Stimulated activated CD4-positive, alpha-beta T cell treated with anti-CD3 and anti-CD28 coated beads, Interleukin-1b, Interleukin-23, amount 100 ng/mL, for 24 hours (primary cell): ENCODE results near the gene SMAP1.
A peak's percentile ranks its signal among the peaks of the same experiment; 100 is the strongest.

Source experiments
- DNase-seq, 4 experiments: peaks; one replicate each; pipeline ENCODE4 v3.0.0-alpha.2; 2020; ENCODE audit warnings: low read depth in 4 of 4, low spot score in 1 of 4

SMAP1 gene

DNA sequence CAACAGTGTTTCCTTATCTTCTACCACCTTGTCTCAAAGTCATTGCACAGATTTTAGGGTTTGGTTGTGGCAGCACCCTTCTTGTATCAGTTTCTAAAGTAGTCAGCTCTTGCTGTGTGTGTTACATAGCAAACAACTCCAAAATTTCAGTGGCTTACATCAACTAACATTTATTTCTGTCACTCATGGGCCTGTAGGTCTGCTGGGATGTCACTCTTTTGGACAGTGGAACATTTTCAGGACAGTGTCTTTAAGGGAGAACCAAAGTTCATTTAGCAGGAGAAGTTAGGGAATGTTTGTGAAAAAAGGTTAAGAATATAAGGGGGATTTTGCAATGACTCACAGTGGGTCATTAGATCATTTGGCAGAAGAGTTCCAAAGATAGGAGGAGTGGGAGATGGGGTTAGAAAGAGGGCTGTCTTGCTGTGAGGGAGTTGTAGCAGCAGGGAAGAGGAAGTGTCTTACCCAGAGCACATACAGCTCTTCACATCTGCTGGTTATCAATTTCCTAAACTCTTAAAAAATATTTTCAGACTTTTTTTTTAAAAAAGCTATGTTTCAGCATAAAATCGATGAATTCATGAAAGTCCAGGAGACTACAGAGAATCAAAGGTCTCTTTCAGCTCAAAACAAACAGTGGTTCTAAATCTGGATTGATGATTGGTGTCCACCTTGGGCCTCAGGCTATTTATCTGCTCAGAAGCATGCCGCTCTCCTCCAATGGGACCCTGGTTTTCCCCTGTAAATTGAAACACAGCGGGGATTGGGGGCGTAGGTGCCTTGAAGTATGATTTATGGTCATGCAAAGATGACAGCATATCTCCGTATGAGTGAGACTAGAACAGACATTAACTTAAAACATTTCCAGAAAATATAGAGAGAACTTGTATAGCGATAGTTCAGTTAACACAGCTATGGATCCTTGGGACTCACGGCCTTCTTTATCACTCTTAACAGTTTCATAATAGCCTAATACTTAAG is 171.9 kb downstream of the SMAP1 start:
- DNase-seq, result no peak

DNA sequence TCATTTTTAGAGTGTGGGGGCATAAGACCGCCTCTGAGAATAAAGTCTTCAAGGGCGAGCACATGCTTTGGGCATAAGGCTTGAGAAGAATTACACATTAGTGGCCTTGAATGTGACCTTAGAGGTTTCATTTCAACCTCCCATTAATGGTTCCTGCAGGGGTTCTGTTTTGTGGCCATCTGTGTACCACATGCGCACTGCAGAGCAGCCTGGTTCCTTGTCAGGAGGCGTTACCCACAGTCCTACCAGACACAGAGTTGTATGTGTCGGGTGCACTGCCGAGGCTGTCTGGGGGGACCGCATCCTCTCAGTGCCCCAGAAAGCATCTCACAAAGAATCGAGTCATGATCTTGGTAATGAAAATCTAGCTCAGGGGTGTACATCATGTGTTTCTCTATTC is 173.4 kb downstream of the SMAP1 start:
- no peak for DNase-seq

DNA sequence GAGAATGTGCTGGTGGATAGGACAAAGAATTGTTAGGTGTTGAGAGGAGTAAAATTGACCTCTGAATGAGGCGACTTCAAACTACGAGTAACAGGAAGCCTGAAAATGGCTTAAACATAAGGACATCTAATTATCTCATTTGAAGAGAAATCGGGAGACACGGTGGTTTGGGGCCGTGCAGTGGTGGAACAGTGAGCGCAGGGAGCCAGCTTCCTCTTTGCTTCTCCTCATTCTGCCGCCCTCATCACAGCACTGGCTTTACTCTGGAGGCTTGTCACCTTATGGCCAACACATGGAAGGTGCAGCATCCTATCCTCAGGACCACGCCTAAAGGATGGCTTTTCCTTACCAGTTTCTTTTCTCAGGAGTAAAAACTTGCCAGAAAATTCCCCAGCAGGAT is 174.9 kb downstream of the SMAP1 start:
- no peak for DNase-seq

DNA sequence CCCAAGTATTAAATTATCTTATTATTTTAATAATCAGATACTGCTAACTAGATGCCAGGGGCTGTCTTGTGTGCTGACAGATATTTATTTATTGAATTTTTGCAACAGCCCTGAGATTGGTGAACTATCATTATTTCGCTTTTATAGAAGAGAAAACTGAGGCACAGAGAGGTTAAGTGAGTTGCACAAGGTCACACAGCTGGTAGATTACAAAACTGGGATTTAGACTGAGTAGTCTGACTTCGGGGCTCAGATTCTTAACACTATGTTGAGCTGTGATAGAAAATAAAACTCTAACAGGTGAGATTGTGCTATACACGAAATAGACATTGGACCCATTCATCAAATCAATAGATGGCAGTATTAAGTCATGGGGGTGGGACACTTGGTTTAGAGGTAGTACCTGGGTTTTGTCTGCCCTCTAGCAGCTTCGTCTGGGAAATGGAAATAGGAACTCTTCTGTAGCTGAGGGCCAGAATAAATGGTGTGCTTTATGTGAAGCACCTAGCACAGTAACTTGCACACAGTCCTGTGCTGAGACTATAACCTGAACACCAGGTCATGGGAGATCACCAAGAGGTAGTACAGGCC is 175.7 kb downstream of the SMAP1 start:
- no peak for DNase-seq

DNA sequence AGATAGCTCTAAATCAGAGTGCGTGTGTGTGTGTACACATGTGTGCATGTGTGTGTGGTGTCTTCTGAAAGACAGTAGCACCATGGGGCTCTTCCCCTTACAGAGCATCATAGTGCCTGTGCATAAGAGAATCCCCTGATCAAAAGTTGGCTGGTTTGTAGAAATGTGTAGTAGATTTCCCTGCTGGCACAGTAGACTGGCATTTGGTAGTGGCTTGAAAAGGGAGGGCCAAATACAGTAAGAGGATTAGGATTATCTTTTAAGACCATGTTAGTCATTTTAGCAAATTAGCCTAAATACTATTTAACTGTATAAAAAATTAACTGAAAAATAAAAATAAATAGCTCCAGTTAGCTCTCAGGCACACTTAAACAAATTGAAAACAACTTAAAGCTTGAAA is 176.6 kb downstream of the SMAP1 start:
- DNase-seq, result no peak

DNA sequence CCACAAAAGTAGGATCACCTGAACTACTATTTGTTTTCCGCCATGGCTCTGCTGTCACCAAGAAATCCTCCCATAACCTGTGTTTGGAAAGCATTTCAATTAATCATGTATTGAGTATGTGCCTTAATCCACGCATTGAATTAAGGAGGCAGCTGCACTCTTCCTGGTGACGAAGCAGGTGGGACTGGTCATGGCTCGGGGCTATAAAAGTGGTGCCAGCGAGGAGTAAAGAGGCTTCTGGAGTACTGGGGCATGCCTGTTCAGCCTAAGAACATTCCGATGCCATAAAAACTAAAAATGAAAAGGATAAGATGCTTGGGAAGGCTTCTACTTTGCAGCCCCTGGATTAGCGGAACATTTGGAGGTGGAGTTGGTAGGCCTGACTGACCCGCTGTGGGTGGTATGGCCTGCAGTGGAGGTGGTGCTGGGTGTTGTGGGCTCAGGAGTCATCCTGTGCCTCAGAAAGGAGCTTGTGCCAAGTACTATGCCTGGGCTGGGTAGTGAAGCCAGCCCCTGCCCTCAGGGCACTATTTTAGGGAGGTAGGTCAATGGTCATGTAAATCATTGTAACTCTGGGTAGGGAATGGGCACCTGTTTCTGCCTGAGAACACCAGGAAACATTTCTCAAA is 178.6 kb downstream of the SMAP1 start:
- no peak for DNase-seq

DNA sequence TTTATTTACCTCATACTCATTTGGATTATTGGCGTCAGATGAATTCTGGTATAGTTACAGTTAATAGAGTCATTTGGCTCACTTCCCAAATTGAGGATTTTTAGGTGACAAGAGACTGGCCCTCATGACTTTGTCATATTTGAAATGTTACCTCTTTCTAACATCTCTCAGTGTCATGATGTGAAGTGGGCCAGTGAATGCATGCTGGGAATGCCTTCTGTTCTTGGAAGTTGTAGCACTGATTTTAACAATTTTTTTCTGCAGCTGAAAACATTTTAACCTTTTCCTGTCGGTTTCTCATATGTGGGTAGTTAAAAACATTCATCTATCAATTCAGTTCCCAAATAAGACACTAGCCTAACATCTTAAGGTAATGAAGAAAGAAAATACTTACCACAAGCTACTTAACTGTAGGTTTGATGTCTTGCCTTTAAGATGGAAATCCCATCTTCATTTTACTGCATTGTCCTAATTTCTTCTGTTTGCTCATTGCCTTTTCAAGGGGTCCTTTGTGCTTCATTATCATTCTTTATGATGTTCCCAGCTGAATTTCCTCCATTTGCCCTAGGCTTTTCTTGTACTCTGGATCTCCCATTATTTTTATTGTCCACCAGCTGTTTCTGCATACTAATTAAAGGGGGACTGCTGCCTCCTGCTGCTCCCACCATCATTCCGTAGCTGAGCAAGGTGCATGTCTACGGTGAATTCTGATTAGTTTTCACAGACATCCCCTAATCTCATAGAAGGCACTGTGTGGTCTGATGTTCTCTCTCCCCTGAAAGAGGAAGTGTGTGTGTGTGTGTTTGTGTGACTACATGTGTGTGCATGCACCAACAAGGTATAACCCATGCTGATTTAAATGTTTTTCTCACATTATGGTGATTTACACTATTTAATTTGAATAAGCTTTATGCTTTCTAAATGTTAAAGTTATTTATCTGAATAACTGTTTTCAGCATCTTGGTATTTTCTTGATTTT is 179.7 kb downstream of the SMAP1 start:
- DNase-seq, result no peak

DNA sequence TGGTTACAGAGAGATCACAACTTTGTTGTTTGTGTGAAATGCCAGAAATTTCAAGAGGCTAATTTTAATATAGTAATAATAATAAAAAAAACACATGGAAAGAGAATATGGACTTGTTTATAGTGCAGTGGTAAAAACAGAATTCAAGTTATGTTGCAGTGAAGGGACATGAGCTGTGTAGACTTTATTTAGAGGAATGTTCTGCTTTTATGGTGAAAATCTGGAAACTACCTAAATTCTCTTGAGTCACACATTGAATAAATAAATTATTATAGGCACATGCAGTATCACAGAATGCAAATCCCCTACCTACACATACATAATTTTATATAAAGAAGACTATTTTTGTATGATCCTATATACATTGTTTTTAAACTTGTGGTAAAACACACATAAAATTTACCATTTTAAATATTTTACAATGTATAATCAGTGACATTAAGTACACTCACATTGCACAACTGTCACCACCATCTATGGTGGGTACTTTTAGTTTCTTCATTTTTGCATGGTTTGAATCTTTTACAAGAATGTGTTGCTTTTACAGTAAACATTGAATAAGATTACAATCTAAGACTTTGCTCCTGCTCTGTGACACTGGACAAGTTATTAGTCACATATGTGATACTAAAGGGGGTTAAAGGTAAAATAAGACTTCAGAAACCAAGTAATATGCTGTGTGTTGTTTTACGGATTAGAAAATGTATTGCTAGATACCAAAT is 181.8 kb downstream of the SMAP1 start:
- DNase-seq, result no peak

DNA sequence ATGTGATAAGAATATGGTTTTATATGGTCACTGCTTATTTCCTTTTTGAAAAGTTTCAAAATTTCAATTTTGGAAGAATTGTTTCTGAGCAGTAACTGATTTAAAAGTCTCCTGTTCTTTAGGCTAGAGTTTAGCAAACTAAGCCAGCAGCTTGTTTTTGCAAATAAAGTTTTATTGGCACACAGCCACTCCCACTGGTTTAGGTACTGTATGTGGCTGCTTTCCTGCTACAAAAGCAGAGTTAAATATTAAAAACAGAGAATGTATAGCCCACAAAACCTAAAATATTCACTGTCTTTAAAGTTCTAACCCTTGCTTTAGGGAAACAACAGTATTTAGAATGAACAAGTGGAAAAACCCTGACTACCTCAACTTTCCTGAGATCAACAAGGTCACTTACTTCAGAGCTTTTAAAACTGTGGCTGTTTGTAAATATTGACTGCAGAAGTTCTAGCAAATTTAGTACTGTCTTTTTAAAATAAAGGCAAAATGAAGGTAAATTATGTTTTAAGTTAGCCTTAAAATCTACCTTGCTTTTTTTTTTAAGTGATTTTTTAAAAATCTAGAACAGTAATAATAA is 185.1 kb downstream of the SMAP1 start:
- DNase-seq, result no peak

DNA sequence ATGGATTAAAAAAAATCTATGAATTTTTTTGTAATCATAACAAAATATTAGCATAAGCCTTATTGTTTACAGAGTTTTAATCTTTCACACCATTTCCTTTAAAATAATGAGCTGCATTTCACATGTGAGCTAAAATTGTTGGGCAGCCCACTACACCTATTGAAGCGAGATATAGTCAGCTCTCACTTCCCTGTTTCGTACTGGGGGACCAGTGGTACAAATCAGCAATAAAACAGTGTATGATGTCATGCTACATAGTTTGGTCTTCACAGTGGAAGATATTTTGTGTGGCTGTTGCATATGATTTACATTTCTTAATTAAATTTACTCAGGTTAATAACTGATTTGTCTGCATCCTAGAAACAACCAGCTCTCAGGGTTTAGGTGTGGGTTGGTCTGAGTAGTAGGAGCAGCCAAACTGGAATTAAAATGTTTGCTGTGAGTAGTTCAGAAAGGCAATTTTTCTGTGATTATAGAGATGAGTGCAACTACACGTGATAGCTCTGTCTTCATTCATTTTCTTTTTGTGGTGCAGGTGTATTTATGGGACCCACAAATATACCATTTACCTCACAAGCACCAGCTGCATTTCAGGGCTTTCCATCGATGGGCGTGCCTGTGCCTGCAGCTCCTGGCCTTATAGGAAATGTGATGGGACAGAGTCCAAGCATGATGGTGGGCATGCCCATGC is 189.8 kb downstream of the SMAP1 start:
- no peak for DNase-seq

DNA sequence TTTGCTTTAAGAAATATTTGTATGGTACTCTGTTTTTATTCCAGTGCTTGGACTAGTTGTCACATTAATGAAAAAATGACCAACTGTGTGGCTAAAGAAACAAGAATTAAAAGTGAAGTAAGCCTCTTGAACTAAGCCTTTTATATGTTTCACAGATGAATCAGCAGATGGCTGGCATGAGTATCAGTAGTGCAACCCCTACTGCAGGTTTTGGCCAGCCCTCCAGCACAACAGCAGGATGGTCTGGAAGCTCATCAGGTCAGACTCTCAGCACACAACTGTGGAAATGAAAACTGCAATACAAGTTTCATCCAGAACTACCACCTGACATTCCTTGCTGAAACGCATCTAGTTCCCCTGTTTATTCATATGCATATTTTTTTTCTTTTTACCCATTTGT is 192.4 kb downstream of the SMAP1 start:
- no peak for DNase-seq

DNA sequence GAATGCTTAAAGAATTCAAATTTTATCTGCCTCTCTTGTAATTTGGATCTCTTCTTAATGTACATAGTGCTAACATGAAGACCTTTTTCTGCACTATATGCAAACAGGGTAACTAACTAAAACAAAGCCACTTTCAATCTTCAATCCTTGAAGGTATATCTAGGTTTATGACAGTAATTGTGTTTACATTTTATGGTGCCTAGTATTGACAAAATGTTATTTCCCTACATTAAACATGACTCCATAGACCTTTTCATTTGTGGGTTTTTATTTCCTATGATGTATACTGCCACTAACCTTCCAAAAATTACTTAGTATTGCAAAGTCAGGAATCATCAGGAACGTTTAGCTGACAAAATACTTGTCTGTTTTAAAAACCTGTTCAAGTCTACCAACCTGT is 193.2 kb downstream of the SMAP1 start:
- no peak for DNase-seq

DNA sequence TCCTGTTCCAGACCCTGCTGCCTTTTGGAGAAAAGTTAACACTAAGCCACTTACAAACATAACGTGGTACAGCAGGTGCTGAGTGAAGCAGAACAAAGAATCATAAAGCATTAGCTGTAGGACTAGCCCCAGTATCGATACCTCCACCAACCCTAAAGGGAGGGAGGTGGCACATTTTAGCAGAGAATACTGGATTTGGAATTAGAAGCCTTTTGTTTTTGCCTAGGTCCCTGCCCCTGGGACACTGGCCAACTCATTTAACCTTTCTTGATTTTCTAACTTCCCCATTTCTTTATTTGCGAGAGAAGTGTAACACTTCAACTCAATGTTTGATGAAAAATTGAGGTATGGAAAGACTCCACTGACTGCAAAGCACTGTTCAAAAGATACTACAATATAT is 195.7 kb downstream of the SMAP1 start:
- no peak for DNase-seq

DNA sequence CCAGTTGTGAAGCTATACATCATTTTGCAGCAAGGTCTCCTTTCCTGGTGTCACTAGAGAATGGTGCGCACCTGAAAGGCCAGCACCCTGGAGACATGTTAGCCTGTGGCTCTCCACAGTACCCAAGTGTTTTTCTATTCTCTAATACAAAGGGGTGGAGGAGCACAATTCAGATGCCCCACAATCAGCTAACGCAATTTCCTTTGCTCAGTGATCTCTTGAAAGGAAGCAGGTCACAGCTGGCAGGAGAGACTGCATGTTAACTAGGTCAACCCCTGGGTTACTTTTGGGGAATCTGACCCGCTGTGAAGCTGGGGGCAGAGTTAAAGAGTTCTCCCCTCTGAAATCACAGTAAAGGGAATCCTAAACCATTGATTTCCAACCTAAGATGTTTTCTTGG is 196.7 kb downstream of the SMAP1 start:
- DNase-seq, result no peak

DNA sequence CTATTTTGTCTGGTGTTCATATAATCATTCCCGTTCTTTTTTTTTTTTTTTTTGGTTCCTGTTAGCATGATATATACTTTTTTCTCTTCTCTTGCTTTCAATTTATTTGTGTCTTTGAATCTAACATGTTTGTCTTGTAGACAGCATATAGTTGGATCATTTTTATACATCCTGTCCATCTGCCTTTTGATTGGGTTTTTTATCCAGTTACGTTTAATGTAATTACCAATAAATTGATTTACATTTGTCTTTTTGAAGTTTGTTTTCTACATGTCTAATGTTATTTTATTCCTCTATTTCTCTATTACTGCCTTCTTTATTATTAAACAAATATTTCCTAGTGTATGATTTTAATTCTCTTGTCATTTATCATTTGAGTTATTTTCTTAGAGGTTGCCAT is 204.8 kb downstream of the SMAP1 start:
- DNase-seq, result no peak

DNA sequence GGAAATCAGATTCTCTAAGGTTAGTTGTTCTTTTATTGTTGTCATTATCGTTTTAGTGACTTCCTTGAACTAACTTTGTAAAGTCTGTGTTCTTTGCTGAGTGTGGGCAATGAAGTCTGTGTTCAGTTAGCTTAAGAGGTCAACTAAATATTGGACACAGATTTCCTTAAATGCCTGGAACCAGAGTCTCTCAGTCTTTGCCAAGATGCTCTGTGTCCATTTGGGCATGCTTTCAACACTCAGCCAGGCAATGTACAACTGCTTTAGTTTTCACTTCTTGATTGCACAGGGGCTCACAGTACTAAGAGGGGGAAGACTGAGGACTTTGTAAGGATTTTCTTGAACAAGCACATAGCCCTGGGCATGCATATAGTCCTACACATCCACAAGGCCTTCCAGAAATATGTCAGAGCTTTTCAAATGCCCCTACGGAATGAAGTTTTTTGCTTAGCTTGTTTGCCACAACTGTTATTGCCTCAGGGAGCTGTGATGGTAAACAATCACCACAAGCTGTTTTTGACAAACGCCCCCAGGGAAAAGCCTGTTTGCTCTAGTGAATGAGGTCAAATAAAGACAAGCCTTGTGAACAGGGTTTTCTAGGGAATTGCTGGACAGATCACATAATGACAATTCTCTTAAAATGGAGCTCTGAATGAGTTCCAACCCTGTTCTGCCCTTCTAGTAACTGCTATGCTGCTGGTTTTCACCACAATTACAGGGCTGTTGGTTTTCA is 206.7 kb downstream of the SMAP1 start:
- DNase-seq, result no peak

DNA sequence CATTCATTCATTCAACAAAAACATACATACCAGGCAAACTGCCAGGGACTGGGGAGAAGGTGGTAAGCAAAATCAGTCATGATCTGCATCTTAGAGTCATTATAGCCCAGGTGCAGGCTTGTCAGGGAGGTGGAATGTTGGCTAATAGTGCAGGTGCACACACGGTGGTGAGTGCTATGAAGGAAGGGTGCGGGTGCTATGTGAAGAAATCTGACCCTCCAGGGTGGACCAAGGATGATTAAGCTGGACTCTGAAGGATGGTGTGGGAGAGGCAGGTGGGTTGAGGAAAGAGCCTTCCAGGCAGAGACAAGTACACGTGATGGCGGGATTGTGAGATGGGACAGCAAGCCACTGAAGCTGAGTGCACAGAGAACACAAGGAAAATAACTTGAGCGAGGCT is 211.8 kb downstream of the SMAP1 start:
- no peak for DNase-seq

DNA sequence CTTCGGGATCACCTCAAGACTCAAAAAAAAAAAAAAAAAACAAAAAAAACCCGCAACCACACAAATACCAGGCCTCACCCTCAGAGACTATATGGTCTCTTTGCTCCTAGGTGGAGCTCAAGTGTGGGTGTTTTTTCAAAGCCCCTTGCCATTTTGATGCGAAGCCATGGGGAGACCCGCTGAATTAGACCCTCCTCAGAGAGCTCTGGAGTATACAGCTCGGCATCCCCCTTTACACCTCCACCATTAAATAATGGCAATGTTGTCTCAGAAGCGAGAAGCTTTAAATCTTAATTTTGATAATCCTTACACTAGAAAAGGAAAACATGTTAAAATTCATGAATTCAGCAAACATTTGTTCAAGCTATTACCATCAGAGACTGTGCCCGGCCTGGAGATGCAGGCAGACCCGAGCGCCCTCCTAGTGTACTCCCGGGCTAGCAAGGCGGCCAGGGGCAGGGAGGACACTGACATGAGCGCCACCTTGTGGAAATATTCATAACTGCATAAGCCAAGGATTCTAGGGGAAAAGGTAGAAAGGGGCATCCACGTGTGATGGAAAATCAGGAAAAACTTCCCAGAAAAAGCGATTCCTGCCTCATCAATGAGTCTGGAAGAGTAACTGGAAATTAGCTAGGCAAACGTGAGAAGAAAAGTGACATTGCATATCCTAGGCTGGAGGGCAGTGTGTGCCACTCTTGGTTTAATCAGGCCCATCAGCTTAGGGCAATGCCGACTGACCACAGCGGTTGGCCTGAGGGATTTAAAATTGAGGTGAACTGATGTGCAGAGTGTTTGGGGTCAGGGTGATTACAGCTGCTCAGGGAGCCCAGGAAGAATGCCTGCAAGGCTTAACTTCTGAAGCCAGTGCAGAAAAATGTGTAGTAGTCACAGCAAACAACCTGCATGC is 216.6 kb downstream of the SMAP1 start:
- DNase-seq, result peak; percentile 22 to 45 (median 34)
